ENCODE measurements around the gene B3GNT5.

B3GNT5 gene

DNA sequence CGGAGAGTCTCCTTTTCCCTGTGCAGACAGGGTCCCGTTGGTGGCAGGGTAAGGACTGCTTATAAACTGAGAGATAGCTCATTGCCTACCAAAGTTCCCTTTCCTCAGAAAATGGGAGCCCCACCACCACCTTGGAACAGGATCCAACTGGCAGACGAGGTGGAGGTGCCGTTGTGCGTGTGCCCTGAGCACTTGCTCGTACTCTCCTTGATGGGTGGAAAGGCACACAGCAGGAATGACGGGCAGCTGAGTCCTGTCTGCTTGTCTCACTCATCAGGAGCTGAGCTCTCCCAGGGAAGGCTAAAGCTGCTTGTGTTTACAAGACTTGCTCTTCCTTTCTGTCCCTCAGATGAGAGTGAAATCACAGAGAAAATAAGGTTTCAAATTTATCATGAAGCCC is 60.7 kb downstream of the B3GNT5 start:
- no peak for TF ChIP-seq CTCF (conservative IDR thresholded peaks at IDR 0.05; ENCODE audit: low read depth, low read length)

DNA sequence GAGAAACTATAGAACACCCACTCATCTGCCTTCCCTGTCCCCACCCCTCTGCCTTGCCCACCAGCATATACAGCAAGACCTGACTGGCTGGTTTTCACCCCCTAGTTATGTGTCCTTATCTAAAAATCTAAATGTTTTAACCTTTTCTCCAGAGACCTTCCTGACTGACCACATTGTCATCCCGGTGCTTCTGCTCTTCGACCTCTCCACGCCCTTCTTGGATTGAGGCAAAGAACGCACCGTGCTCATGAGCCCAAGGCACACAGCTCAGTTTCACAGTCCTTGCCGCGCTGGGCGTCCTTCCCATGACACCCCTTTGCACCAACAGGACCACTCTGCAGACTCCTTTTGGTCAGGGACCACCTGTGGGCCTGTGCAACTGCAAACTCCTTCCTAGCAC is 62.7 kb downstream of the B3GNT5 start:
- no peak for DNase-seq (ENCODE audit: low read depth)
- no peak for TF ChIP-seq CTCF (conservative IDR thresholded peaks at IDR 0.05; ENCODE audit: low read depth, low read length)
- no peak overlapping the region for H3K4me3 ChIP-seq (ENCODE audit: low read depth, low read length)

More for the DNA sequence above, 60.7 kb downstream of the B3GNT5 start:
- no peak overlapping the region for H3K4me3 ChIP-seq (ENCODE audit: low read depth, low read length)
- peak; percentile 20 for DNase-seq (ENCODE audit: low read depth)

- H3K4me3 ChIP-seq (ENCODE audit: low read depth, low read length), result no peak overlapping the region
- no peak for DNase-seq (ENCODE audit: low read depth)
- no peak for TF ChIP-seq CTCF (conservative IDR thresholded peaks at IDR 0.05; ENCODE audit: low read depth, low read length)
Observed at GRCh38 chr3:183317271-183317670, 64.2 kb downstream of the B3GNT5 start.

DNA sequence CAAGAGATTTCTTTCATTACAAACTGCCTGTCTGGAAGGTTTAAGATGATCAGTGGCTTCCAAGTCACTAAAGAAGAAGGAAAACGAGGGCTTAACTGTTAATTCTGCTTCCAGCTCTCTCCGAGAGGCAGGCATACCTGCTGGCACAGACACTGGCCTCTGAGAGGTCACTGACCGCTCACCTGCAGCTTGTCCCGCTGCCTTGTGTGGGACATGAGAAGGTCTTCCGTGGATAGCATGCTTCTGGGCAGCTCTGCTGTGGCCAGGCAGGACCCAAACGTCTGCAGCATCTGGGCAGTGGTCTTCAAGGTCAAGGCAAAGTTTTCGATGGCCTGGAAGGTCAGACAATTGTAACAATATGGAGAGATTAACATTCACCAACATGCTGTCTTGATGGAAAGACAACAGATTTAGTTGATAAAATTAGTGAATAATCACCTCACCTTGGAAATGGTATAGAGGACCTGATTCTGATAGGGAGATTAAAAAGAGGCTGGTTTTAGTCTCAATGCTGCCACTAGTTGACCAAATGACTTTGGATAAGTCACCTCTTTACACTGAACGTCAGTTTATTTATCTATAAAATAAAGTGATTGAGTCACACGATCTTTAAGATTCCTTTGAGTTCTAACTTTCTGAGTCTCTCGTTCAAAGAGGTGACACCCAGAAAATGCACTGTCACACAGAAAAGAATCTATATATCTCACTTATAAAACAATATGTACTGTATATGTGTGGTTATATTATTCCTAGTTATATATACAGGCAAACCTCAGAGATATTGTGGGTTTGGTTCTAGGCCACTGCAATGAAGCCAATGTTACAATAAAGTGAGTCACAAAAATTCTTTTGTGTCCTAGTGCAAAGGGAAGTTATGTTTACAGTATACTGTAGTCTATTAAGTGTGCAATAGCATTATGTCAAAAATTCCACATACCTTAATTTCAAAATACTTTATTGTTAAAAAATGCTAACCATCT is 65.1 kb downstream of the B3GNT5 start:
- no peak for TF ChIP-seq CTCF (conservative IDR thresholded peaks at IDR 0.05; ENCODE audit: low read depth, low read length)
- H3K4me3 ChIP-seq (ENCODE audit: low read depth, low read length), result no peak overlapping the region
- DNase-seq (ENCODE audit: low read depth), result peak; percentile 47

- DNase-seq (ENCODE audit: low read depth), result peak; percentile 17
- no peak for TF ChIP-seq CTCF (conservative IDR thresholded peaks at IDR 0.05; ENCODE audit: low read depth, low read length)
- no peak overlapping the region for H3K4me3 ChIP-seq (ENCODE audit: low read depth, low read length)
Observed at GRCh38 chr3:183318877-183319276, 65.8 kb downstream of the B3GNT5 start.

DNA sequence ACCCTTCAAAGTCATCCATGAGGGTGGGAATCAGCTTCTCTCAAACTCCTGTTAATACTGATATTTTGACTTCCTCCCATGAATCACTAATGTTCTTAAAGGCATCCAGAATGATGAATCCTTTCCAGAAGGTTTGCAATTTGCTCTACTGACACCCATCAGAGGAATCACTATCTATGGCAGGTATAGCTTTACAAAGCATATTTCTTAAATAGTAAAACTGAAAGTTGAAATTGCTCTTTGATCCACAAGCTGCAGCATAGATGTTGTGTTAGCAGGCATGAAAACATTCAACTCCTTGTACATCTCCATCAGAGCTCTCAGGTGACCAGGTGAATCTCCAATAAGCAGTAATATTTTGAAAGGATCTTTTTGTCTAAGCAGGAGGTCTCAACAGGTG is 66.3 kb downstream of the B3GNT5 start:
- no peak for TF ChIP-seq CTCF (conservative IDR thresholded peaks at IDR 0.05; ENCODE audit: low read depth, low read length)
- DNase-seq (ENCODE audit: low read depth), result no peak
- H3K4me3 ChIP-seq (ENCODE audit: low read depth, low read length), result no peak overlapping the region

Data from choroid plexus epithelial cell (primary cell).